Measurements from ENCODE around the gene KCP. TPM values are rescaled to one million over a fixed set of nuclear protein-coding genes. Genes with fewer than 3 reads are reported as not detected.

KCP gene
- total RNA-seq, 1 donor from 2014 or later: 0.15 TPM

- DNase-seq (ENCODE audit: low spot score) (no peak), ATAC-seq (peak; percentile 6)
Observed at GRCh38 chr7:128831178-128831993, 79.1 kb downstream of the KCP start.

GRCh38 chr7:128830231-128831177 is 80.0 kb downstream of the KCP start, which contains the start of gene FLNC:
Gene FLNC (plus strand): TSS chr7:128830406. CDS start chr7:128830638, 232 bp downstream.
- ATAC-seq (peak; percentile 72), DNase-seq (ENCODE audit: low spot score) (no peak)

GRCh38 chr7:128829391-128830166 is 80.9 kb downstream of the KCP start:
- ATAC-seq (peak; percentile 71), DNase-seq (ENCODE audit: low spot score) (peak; percentile 64)

GRCh38 chr7:128827971-128828711 is 82.4 kb downstream of the KCP start:
- DNase-seq (ENCODE audit: low spot score) (no peak), ATAC-seq (peak; percentile 39)

- no peak for ATAC-seq
- DNase-seq (ENCODE audit: low spot score): no peak
Observed at GRCh38 chr7:128827248-128827958, 83.1 kb downstream of the KCP start.

- DNase-seq (ENCODE audit: low spot score) (no peak), ATAC-seq (no peak)
Observed at GRCh38 chr7:128826916-128827247, 83.6 kb downstream of the KCP start.

Other genes with a start within 250 kb of the KCP start
- gene GARIN1A, start 238.4 kb downstream of the KCP start, total RNA-seq: 0.38 TPM
- gene CALU, start 171.3 kb downstream of the KCP start, total RNA-seq: 27.5 TPM
- not detected for gene OPN1SW, start 134.9 kb downstream of the KCP start, total RNA-seq
- gene CCDC136, start 118.7 kb downstream of the KCP start, total RNA-seq: 0.40 TPM
- 0.55 TPM for gene FLNC, start 80.3 kb downstream of the KCP start, total RNA-seq
- 28.2 TPM for gene ATP6V1F, start 47.9 kb downstream of the KCP start, total RNA-seq
- 5.0 TPM for gene IRF5, start 27.2 kb upstream of the KCP start, total RNA-seq
- 16.6 TPM for gene TNPO3, start 144.4 kb upstream of the KCP start, total RNA-seq
- 33.7 TPM for gene TSPAN33, start 234.0 kb upstream of the KCP start, total RNA-seq